Stimulated activated CD8-positive, alpha-beta memory T cell treated with anti-CD3 and anti-CD28 coated beads, Interleukin-4, amount 100 ng/mL, for 4 hours (primary cell): Measurements from ENCODE around the gene TDP1.

ENCODE experiments used
- DNase-seq, 2 donors: peaks; one replicate each; pipeline ENCODE4 v3.0.0-alpha.2; 2020; ENCODE audit warnings: low read depth in 2 of 2, low spot score in 1 of 2

The TDP1 gene

DNA sequence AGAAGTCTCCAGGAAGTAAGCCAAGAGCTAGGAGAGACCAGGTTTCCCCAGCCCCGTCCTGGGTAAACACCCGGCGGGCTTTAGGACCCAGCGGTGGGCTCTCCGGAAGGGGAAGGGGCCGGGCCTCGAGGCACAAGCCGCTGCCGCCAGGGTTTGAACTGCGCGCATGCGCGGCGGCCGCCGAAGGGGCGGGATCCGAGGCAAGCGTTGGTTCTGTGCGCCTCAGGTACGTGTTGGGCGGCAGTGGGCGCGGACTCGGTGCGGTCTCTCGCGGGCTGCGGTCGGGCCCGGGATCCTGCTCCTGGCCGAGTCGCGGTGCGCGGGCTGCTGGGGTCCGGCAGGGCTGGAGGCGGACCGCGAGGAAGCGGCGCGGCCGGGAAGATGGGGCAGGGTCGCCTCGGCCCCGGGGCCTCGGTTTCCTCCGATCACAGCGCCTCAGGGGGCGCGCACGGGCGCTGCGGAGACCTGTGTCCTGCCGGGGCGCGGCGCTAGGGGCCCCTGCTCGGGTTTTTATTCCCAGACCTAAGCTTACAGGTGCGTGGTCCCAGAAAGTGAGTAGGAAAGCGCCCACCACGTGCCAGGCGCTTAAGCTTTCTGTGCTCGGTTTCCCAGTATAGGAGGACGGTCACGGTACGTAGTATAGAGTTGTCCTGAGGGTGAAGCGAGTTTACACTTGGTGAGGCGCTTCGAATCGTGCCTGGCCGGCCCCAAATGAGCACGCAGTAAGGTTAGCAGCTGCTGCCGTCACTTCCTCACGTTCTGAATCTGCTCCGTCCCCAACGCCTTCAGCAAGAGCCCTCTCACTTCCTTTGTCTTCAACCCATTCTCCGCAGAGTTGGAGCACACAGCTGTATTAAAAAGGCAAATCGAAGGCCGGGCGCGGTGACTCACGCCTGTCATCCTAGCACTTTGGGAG lies at the start of gene TDP1:
Gene TDP1, plus strand, starts transcription at position 183 of the 916 bp plus-strand sequence. CDS start 7,188 bp downstream, outside the sequence.
- DNase-seq, result peak; percentile 92 to 94

DNA sequence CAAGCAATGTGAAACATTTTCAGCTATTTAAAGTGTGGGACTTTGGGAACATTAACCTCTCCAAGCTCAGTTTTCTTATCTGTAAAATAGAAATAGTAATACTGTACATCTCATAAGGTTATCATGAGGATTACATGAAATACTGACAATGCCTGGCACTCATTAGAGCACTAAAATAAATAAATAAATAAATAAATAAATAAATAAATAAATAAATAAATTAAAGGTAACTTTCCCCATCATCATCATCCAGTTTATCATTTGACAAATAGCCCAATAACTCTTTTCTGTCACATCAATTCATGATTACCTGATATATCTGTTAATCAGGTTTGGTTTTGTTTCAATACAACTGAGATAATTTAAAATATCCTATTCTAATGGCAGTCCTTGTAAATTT lies 49.7 kb upstream of the TDP1 start:
- DNase-seq, result no peak

DNA sequence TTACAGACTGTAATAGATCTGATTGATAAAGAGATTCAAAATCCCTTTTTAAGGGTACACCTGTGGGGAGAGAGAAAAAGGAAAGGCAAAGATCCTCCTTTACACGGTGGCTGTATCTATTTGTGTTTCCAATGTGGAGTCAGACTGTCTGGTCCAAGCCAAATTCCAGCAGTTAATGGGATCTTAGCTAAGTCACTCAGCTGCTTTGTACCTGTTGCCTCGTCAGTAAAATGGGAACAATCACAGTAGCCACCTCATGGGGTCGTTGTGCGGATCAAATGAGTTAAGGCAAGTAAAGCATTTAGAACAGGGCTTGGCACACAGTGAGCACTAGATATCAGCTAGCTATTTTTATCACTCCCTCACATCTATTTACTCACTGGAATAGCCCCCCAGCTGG lies 48.1 kb upstream of the TDP1 start:
- DNase-seq, result no peak

DNA sequence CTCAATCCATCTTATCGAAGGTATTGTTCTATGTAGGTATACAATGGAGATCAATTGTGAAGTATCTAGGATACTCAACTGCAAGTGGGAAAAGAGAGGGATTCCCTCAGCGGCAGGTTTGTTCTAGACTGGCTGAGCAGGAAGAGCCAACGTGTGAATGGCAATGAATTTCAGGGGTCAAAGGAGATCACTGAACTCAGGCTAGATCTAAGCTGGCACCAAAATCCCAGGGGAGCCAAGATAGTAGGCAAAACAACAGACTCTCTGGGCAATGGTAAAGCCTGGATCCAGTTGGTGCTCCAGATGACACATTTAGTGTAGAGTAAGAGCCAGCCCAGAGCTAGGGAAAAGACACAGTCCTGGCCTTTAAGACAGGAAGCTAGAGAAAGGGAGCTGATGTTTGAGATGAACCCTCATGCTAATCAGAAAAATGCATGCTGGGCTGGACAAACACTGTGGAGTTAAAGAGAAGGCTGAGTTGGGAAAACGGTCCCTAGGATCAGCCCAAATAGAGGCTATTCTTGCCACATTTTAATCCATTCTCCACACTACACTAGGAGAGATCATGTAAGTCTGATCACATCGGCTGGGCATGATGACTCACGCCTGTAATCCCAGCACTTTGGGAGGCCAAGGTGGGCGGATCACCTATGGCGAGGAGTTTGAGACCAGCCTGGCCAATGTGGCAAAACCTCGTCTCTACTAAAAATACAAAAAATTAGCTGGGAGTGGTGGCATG lies 46.8 kb upstream of the TDP1 start:
- no peak for DNase-seq

DNA sequence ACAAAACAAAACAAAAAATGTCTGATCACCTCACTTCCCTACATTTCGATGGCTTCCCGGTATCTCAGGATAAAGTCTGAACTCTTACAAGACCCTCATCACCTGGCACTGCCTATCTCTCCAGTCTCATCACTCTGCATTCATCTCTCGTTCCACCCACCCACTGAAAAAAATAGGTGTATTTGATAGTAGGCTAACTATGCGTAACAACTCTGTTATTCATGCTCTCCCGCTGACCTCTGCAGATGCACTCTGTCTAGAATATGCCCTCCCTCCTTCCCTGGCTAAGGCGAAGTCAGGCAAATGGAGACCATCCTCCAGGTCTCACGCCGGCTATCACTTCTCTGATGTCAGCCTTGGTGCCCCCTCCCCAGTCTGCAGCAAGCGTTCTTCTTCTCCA lies 46.1 kb upstream of the TDP1 start:
- no peak for DNase-seq

DNA sequence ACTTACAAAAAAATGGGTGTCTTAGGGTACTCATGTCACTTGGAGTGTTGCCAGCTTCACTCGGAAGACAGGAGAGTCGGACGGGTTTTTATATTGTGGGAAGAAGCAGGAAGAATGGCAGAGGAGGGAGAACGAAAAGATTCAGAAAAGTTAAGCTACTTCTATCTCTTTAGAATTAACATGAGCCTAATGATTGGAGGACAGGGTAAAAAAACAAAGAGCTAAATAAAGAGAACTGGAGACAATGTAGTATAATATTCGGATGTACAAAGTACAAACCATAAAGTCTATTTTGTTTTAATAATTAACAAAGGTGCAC lies 45.1 kb upstream of the TDP1 start:
- DNase-seq, result no peak

DNA sequence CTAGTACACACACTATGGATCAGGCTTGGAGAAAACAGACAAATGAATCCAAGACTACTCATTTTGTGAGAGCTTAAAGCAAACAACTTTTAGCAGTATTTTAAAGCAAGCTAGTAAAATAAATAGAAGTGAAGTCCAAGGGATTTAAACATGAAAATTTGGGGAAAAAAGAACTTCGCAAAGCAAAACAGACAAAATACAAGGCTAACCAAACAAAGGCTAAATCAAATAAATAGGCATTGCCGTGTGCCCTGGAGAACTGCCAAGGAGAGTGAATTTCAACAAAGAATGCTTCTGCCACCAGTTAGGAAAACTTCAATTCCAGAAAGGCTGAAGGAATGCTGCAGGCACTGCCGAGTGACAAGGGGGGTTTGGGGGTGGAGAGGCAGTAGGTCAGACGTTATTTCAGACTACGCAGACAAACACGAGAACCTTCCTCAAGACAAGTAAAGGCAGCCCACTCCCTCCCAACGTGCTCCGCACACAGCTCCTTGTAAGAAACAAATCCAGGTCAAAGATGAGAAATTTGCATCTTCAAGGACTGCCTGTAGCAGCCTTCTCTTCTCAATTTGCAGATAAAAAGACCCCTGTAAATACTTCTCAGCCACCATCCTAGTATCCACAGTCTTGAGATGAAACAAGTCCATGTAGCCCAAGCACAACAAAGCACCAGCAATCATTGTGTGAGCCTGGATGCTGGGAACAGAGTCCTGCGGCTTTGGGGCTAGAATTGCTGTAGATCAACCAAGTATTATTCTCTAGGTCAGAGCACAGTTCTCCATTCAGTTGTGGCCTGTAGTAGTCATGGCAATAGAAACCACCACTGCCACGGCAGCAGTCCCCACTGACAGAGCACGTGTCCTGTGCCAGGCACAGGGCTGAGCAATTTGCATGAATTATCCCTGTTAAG lies 44.5 kb upstream of the TDP1 start:
- DNase-seq, result no peak

DNA sequence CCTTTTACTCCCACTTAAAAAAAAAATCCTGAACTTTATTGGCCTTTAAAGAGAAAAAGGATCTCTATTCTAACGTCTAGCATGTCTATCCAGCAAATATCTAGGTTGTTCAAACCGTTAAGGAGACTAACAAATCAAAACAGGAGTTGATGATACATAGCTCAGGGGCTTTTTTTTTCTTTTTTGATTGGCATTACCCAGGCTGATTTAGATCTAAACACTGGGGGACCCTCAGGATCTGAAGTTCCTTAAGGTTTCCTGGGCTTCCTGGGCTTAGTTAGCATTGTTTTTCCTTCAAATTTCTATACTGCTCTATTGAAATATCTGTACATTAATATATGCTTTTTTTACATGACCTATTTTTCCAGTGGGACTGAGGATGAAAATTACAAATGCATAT lies 43.5 kb upstream of the TDP1 start:
- DNase-seq, result no peak

DNA sequence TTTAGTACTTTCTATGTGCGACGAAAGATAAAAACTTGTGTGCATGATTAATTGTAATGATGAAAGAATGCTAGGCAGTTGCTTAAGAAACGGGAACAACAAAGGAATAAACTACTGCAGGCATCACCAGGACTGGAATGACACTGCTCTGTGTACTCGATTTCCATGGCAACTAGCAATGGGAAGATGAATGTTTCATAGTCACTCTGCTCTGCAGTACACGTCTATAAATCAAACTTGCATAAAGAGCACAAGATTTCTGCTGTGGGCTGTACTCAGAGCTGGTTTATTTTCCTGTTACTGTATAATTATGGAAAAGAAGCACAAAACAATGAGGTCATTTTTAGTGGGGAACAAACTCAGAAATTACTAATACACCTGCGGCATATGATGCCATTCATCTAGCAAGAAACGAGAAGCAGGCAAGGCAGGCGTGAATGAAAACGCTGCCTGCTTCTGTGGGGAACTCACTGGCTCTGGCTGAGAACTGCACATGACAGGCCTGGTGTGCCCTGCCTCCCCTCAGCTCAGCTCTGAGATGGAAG lies 43.0 kb upstream of the TDP1 start:
- DNase-seq, result no peak

DNA sequence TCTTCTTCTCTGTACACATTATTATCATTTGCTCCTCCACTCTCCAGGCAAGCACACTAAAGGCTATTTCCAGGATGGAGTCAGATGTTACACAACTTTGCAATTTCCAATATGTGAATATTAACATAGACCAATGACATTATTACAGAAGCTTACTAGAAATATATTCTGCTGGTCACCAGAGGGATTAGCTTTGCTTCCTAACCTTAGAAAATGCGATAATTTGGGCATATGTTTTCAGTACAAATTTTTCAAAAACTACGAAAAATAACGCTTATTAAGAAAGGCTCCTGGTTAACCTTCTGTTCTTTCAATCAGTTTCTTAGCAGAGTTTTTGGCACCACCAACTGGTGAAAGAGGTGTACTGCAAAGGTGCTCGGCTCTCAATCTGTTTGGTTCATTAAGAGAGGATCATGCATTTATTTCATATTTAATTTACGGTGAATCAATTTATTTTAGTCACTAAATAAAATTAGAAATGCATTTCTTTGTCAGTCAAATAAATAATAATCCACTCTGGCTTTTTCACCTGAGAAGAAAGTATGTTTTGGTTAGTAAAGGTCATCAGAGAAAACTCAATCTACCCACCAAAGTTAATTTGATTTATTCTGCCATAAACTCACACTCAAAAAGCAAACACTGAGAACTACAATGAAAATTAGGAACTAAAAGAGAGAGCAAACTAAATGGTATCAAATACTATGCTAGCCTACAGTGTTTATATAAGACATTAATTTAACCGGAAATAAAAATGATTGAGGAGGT lies 40.4 kb upstream of the TDP1 start:
- DNase-seq, result peak; percentile 17 to 40

DNA sequence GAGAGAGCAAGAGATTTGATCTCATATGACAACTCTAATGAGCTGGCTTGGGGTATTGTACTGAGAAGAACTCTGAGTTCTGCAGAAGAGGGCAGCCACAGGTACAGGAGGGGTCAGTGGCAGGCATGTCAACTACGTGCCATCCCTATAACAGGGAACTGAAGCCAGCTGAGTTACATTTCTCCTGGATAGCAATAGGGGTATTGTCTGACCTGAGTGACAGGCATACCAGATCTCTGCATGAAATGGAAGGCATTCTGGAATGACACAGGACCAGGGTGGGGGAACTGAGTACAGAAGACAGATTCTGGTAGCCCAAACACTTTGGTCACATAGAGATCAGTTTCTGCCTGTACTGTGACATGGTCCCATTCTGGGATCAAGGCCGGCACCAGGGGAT lies 37.0 kb upstream of the TDP1 start:
- no peak for DNase-seq

DNA sequence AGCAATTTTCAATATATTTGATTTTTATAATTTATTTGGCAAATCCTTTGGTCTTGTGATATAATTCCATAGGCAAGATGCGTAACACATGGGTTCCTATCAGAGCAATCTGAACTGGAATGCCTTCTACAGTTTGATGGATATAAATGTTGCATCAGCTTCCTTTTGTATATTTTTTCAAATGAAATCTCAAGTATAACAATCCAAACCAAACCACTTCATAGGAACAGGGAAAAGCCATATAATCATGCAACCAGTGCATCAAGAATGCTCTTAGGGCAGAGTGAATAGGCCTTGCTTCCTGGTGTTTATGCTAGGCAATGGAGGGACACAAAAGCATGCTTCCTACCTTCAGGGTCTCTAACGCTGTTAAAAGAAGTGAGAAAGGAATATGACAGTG lies 35.7 kb upstream of the TDP1 start:
- DNase-seq, result no peak

DNA sequence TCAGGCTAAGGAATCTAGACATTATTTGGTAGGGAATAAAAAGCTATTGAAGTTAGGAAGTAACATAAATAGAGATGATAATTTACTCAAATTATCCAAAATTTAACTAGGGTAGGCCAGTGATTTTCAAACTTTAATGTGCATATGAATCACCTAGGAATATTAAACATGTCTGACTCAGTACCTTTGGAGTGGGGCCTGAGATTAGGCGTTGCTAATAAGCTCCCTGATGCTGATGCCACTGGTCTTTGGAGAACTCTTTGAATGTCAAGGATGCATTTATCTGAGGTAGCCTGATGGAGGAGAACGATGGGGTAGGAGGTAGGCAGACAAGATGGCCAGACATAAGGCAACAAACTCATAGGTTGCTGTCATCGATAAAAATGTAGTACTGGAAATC lies 34.4 kb upstream of the TDP1 start:
- DNase-seq, result no peak

DNA sequence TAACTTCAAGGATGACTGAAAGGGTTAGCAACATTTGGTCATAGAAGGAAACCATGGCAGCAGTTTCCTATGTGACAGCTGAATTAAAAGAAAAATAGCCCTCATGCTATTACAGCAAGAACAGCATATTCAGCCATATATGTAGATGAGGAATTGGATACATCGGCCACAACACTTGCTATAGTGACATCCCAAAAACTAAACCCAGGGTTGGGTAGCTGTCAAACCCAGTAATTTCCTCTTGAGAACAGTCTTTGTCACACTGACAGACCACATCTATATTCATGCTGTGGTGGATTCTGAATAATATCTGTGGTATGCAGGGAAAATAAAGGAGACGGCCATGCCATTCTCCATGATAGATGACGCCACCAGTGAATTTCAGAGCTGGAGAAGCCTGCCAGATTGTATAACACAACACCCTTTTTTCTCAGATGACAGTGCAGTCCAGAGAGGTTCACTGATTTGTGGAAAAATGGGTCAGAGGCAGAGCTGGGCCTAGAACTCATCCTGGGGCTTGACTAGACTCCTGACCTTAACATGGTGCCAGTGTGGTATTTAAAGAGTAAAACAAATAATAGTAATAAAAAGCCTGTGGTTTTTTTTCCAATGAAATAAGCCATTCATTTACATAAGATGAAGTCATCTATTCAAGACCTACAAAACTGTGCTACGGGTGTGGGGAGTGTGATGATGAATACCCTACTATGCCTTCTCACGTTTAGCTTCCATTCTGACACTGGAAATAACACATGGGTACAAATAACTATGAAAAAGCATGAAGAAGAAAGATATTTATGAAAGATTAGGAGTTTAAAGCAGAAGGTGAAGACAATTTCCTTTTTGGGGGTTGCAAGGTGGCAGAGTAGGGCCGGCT lies 33.5 kb upstream of the TDP1 start:
- no peak for DNase-seq

DNA sequence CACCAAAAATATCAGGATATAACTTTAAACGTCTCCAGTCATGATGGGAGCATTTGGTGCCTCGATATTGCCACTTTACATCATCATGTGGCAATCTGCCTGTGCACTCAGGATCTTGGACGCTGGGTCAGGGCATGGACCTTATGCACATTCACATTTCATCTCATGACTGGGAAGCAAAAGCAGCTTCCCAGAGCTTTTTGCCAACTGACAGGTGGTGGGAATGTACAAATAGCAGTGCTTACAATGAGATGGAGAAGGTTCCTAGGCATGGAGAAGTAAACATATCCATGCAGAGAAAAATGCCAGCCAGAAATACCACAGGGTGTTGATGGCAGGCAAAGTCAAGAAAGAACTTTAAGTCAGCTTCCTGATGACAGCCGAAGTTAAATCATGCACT lies 31.5 kb upstream of the TDP1 start:
- no peak for DNase-seq

DNA sequence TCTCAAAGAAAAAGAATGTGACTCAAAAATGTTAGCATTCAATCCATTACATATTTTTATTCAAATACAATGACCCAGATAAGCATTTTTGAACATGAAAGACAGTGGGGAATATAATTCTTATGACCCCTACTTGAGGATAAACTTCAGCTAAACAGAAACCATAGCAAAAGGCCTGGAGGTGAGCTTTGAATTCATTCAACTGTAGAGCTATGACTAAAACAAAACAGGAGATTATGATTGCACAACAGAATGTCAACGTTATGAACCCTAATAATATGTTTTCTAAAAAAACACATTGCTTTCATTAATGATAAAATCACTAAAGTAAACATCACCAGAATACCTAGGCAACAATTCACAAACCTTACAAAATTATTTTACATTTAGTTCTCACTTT lies 29.0 kb upstream of the TDP1 start:
- no peak for DNase-seq

DNA sequence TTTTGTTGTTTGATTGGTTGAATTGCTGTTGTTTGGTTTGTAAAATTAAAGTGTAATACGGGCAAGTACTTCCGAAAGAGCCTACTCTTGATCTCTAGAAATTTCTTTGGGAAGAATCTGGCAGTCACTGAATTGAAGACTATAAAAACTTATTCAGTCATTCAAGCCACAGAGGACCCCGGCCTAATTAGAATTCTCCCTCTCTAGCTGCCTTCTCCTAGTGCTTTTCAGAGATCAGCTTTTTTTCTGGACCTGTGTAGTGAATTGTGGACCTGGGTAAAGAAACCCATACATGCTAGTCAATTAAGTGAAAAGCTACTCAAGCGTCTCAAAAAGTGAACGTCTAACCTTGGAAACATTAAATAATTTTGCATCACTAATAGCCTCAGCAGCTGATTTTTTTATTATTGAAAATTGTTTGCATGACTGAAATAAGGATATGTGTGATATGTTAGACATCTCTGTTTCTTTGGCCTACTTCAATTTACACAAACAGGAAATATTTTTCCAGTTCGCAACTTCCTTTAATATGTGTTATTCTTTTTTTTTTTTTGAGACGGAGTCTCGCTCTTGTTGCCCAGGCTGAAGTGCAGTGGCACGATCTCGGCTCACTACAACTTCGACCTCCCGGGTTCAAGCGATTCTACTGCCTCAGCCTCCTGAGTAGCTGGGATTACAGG lies 28.4 kb upstream of the TDP1 start:
- DNase-seq, result no peak

DNA sequence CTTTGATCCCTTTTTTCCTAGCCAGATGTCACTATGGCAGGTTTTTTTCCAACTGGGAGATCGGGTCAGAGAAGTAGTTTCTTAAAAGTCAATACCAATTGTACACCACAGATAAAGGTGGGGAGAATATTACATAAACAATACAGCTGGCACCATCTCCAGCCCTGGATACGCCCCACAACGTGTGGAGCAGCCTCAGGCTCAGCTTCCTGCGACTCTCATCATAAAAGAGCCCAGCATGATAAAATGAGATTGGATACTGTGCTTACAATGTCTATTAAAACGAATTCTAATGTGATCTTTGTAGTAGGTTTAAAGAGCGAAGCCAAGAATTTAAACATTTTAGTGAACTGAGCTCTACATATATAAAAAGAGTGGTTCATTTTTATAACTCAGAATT lies 22.7 kb upstream of the TDP1 start:
- DNase-seq, result no peak

DNA sequence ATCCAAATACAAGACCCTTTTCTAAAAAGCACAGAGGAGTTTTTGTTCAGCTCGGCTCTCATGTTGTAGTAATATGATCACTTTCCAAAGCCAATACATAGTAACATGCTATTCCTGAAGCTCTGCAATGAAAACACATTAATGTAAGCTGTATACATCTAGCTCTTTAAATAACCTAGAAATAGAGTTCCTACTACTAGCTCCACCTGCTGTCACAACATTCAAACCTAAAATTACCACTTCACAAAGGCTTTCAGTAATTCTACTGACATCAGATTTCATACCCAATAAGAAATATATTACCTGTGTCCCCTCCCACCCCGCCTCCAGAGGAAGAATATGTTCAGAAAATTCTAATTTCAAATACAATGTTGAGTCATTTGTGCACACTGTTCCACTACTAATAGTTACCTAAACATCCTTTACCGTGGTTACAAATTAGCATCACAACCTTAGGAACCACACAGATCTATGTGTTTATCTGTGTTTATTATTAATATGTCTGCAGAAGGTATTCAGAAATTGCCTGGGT lies 19.0 kb upstream of the TDP1 start:
- no peak for DNase-seq
